Large intestine (tissue), 3 donors: ENCODE data around the gene TMEM273. TPM values are rescaled to one million over a fixed set of nuclear protein-coding genes. Genes with fewer than 3 reads are reported as not detected.

Experiments
- DNase-seq, 2 donors: peaks; one replicate each; pipeline versions ENCODE4 v3.0.0 to v3.0.0-alpha.2; 2013
- H3K27ac ChIP-seq: one replicate; pipeline ENCODE4 v1.5.1; 2013; ENCODE audit warnings: low read length
- H3K27me3 ChIP-seq: 2 replicates; pipeline ENCODE4 v1.6.1; 2013; ENCODE audit warnings: low read length; ENCODE audit not compliant: control insufficient read depth, insufficient read depth
- H3K36me3 ChIP-seq: 2 replicates; pipeline ENCODE4 v1.6.1; 2013; ENCODE audit warnings: low read length; ENCODE audit not compliant: control insufficient read depth, insufficient read depth
- H3K4me1 ChIP-seq: one replicate; pipeline ENCODE4 v1.6.1; 2013; ENCODE audit warnings: low read length; ENCODE audit not compliant: control insufficient read depth, insufficient read depth
- H3K4me3 ChIP-seq: one replicate; pipeline ENCODE4 v1.5.1; 2013; ENCODE audit warnings: low read length
- H3K9me3 ChIP-seq: one replicate; pipeline ENCODE4 v1.6.1; 2013; ENCODE audit warnings: mild to moderate bottlenecking, low read depth, low read length, moderate library complexity; ENCODE audit not compliant: control insufficient read depth
- WGBS: methylation state at CpG from one replicate; pipeline ENCODE4 v1.1.5; 2013; ENCODE audit warnings: low lambda C conversion rate; ENCODE audit not compliant: insufficient coverage; 5-methylcytosine and 5-hydroxymethylcytosine counted together
- polyA plus RNA-seq: library from polyadenylated mRNA; unstranded; fragments of 120-200 nt; gene quantifications from one replicate; pipeline ENCODE4 v1.2.1, GENCODE V29; 2013

The TMEM273 gene
- polyA plus RNA-seq, 1 donor = 5.5 TPM

GRCh38 chr10:49171326-49172060, 16.7 kb downstream of the TMEM273 start:
- Histone ChIP-seq H3K27me3 (no peaks in the 10 kb centered on the region), H3K27ac (no peak overlapping the region), H3K4me3 (no peak overlapping the region), H3K9me3 (no peaks in the 10 kb centered on the region), H3K36me3 (no peaks in the 10 kb centered on the region), H3K4me1 (no peaks in the 10 kb centered on the region)
- DNase-seq = no peak
- no CpG with 5 or more reads among the region's 7 CpGs for WGBS

- H3K27me3 ChIP-seq = no peaks in the 10 kb centered on the region
- no peaks in the 10 kb centered on the region for H3K9me3 ChIP-seq
- no peaks in the 10 kb centered on the region for H3K4me1 ChIP-seq
- H3K27ac ChIP-seq = no peak overlapping the region
- no peaks in the 10 kb centered on the region for H3K36me3 ChIP-seq
- no CpG with 5 or more reads among the region's 6 CpGs for WGBS
- no peak for DNase-seq
- no peak overlapping the region for H3K4me3 ChIP-seq
These were observed 17.4 kb downstream of the TMEM273 start for GRCh38 chr10:49170632-49171325.

GRCh38 chr10:49169776-49170175, 18.4 kb downstream of the TMEM273 start:
- Histone ChIP-seq H3K4me1 (no peaks in the 10 kb centered on the region), H3K4me3 (no peak overlapping the region), H3K9me3 (no peaks in the 10 kb centered on the region), H3K27me3 (no peaks in the 10 kb centered on the region), H3K36me3 (no peaks in the 10 kb centered on the region), H3K27ac (no peak overlapping the region)
- no CpG with 5 or more reads among the region's 4 CpGs for WGBS
- no peak for DNase-seq

GRCh38 chr10:49168831-49169500, 19.2 kb downstream of the TMEM273 start:
- Histone ChIP-seq H3K27me3 (no peaks in the 10 kb centered on the region), H3K27ac (no peak overlapping the region), H3K4me1 (no peaks in the 10 kb centered on the region), H3K9me3 (no peaks in the 10 kb centered on the region), H3K4me3 (no peak overlapping the region), H3K36me3 (no peaks in the 10 kb centered on the region)
- DNase-seq = no peak
- WGBS = 100% methylated on average over 1 of the region's 6 CpGs

GRCh38 chr10:49168171-49168540, 20.0 kb downstream of the TMEM273 start:
- no peak for DNase-seq
- no peak overlapping the region for H3K27ac ChIP-seq
- H3K27me3 ChIP-seq = no peaks in the 10 kb centered on the region
- H3K9me3 ChIP-seq = no peaks in the 10 kb centered on the region
- 40% methylated on average over 1 of the region's 4 CpGs for WGBS
- H3K4me1 ChIP-seq = no peaks in the 10 kb centered on the region
- no peak overlapping the region for H3K4me3 ChIP-seq
- no peaks in the 10 kb centered on the region for H3K36me3 ChIP-seq

GRCh38 chr10:49167425-49168170, 20.6 kb downstream of the TMEM273 start:
- Histone ChIP-seq H3K9me3 (no peaks in the 10 kb centered on the region), H3K4me3 (no peak overlapping the region), H3K36me3 (no peaks in the 10 kb centered on the region), H3K27me3 (peaks cover under 1% of the 10 kb centered on the region), H3K4me1 (no peaks in the 10 kb centered on the region), H3K27ac (no peak overlapping the region)
- WGBS = no CpG with 5 or more reads among the region's 12 CpGs
- no peak for DNase-seq

GRCh38 chr10:49166484-49167400, 21.4 kb downstream of the TMEM273 start:
- Histone ChIP-seq H3K36me3 (no peaks in the 10 kb centered on the region), H3K27me3 (peaks cover 3% of the 10 kb centered on the region), H3K4me3 (no peak overlapping the region), H3K27ac (no peak overlapping the region), H3K9me3 (no peaks in the 10 kb centered on the region), H3K4me1 (no peaks in the 10 kb centered on the region)
- DNase-seq = no peak
- no CpG with 5 or more reads among the region's 14 CpGs for WGBS

- H3K9me3 ChIP-seq = no peaks in the 10 kb centered on the region
- 73% methylated on average over 3 of the region's 14 CpGs for WGBS
- H3K36me3 ChIP-seq = no peaks in the 10 kb centered on the region
- no peak overlapping the region for H3K4me3 ChIP-seq
- no peaks in the 10 kb centered on the region for H3K4me1 ChIP-seq
- H3K27me3 ChIP-seq = peaks cover 3% of the 10 kb centered on the region
- no peak overlapping the region for H3K27ac ChIP-seq
- no peak for DNase-seq
These were observed 22.2 kb downstream of the TMEM273 start for GRCh38 chr10:49165821-49166483.

GRCh38 chr10:49165259-49165658, 22.9 kb downstream of the TMEM273 start:
- no peak overlapping the region for H3K4me3 ChIP-seq
- H3K27me3 ChIP-seq = peaks cover 3% of the 10 kb centered on the region
- H3K9me3 ChIP-seq = no peaks in the 10 kb centered on the region
- no peaks in the 10 kb centered on the region for H3K36me3 ChIP-seq
- WGBS = no CpG with 5 or more reads among the region's 7 CpGs
- no peak overlapping the region for H3K27ac ChIP-seq
- no peak for DNase-seq
- H3K4me1 ChIP-seq = no peaks in the 10 kb centered on the region
